ENCODE results near the gene PTPRR.

GRCh38 chr12:70686299-70686698 lies 234.2 kb downstream of the PTPRR start:
- TF ChIP-seq FOXK2 (IDR thresholded peaks at IDR 0.05): no peak
- TF ChIP-seq TARDBP (IDR thresholded peaks at IDR 0.05): no peak

Measured in HEK293T (cell line).